ENCODE measurements around the gene OGN. TPM values are rescaled to one million over a fixed set of nuclear protein-coding genes. Genes with fewer than 3 reads are reported as not detected.
"Not testable (repeated sequence)": the region's sequence is repeated elsewhere in the genome, so short reads cannot be mapped to it uniquely, and the experiment has no call there.

The OGN gene
- total RNA-seq, 1 experiment from 2014 or later = not detected

- Histone ChIP-seq H3K36me3 (replicated peaks; ENCODE audit: control insufficient read depth, insufficient read depth, low read length) (no peaks in the 10 kb centered on the region), H3K27me3 (ENCODE audit: control insufficient read depth, insufficient read depth, low read length) (no peaks in the 10 kb centered on the region), H3K4me3 (ENCODE audit: insufficient read depth, low read depth, low read length) (no peak overlapping the region)
- no peak for DNase-seq
Observed at GRCh38 chr9:92422611-92423338, 18.4 kb upstream of the OGN start.

- Histone ChIP-seq H3K27me3 (ENCODE audit: control insufficient read depth, insufficient read depth, low read length) (no peaks in the 10 kb centered on the region), H3K4me3 (ENCODE audit: insufficient read depth, low read depth, low read length) (no peak overlapping the region), H3K36me3 (replicated peaks; ENCODE audit: control insufficient read depth, insufficient read depth, low read length) (no peaks in the 10 kb centered on the region)
- no peak for DNase-seq
Observed at GRCh38 chr9:92414566-92414965, 10.2 kb upstream of the OGN start.

- H3K27me3 ChIP-seq (ENCODE audit: control insufficient read depth, insufficient read depth, low read length); H3K4me3 ChIP-seq (ENCODE audit: insufficient read depth, low read depth, low read length); H3K36me3 ChIP-seq (replicated peaks; ENCODE audit: control insufficient read depth, insufficient read depth, low read length); DNase-seq: not testable (repeated sequence)
Observed at GRCh38 chr9:92411157-92411556, 6.8 kb upstream of the OGN start.

- DNase-seq = no peak
- Histone ChIP-seq H3K4me3 (ENCODE audit: insufficient read depth, low read depth, low read length) (no peak overlapping the region), H3K36me3 (replicated peaks; ENCODE audit: control insufficient read depth, insufficient read depth, low read length) (no peaks in the 10 kb centered on the region), H3K27me3 (ENCODE audit: control insufficient read depth, insufficient read depth, low read length) (no peaks in the 10 kb centered on the region)
Observed at GRCh38 chr9:92408747-92409478, 4.5 kb upstream of the OGN start.

GRCh38 chr9:92407818-92408217 is 3.4 kb upstream of the OGN start:
- H3K4me3 ChIP-seq (ENCODE audit: insufficient read depth, low read depth, low read length) = no peak overlapping the region
- H3K36me3 ChIP-seq (replicated peaks; ENCODE audit: control insufficient read depth, insufficient read depth, low read length) = no peaks in the 10 kb centered on the region
- no peak for DNase-seq
- no peaks in the 10 kb centered on the region for H3K27me3 ChIP-seq (ENCODE audit: control insufficient read depth, insufficient read depth, low read length)

GRCh38 chr9:92406477-92406876 is 2.1 kb upstream of the OGN start:
- H3K27me3 ChIP-seq (ENCODE audit: control insufficient read depth, insufficient read depth, low read length) = no peaks in the 10 kb centered on the region
- no peak overlapping the region for H3K4me3 ChIP-seq (ENCODE audit: insufficient read depth, low read depth, low read length)
- DNase-seq = no peak
- H3K36me3 ChIP-seq (replicated peaks; ENCODE audit: control insufficient read depth, insufficient read depth, low read length) = no peaks in the 10 kb centered on the region

- Histone ChIP-seq H3K4me3 (ENCODE audit: insufficient read depth, low read depth, low read length) (no peak overlapping the region), H3K36me3 (replicated peaks; ENCODE audit: control insufficient read depth, insufficient read depth, low read length) (no peaks in the 10 kb centered on the region), H3K27me3 (ENCODE audit: control insufficient read depth, insufficient read depth, low read length) (no peaks in the 10 kb centered on the region)
- no peak for DNase-seq
Observed at GRCh38 chr9:92405818-92406217, 1.4 kb upstream of the OGN start.

GRCh38 chr9:92402826-92403745 is 1.3 kb downstream of the OGN start:
- no peak for DNase-seq
- H3K27me3 ChIP-seq (ENCODE audit: control insufficient read depth, insufficient read depth, low read length) = no peaks in the 10 kb centered on the region
- H3K36me3 ChIP-seq (replicated peaks; ENCODE audit: control insufficient read depth, insufficient read depth, low read length) = no peaks in the 10 kb centered on the region
- H3K4me3 ChIP-seq (ENCODE audit: insufficient read depth, low read depth, low read length) = no peak overlapping the region

- DNase-seq = no peak
- Histone ChIP-seq H3K27me3 (ENCODE audit: control insufficient read depth, insufficient read depth, low read length) (no peaks in the 10 kb centered on the region), H3K4me3 (ENCODE audit: insufficient read depth, low read depth, low read length) (no peak overlapping the region), H3K36me3 (replicated peaks; ENCODE audit: control insufficient read depth, insufficient read depth, low read length) (no peaks in the 10 kb centered on the region)
Observed at GRCh38 chr9:92402360-92402759, 2.0 kb downstream of the OGN start.

- no peak for DNase-seq
- Histone ChIP-seq H3K4me3 (ENCODE audit: insufficient read depth, low read depth, low read length) (no peak overlapping the region), H3K27me3 (ENCODE audit: control insufficient read depth, insufficient read depth, low read length) (no peaks in the 10 kb centered on the region), H3K36me3 (replicated peaks; ENCODE audit: control insufficient read depth, insufficient read depth, low read length) (no peaks in the 10 kb centered on the region)
Observed at GRCh38 chr9:92397853-92398252, 6.5 kb downstream of the OGN start.

- H3K36me3 ChIP-seq (replicated peaks; ENCODE audit: control insufficient read depth, insufficient read depth, low read length) = no peaks in the 10 kb centered on the region
- DNase-seq = no peak
- H3K4me3 ChIP-seq (ENCODE audit: insufficient read depth, low read depth, low read length) = no peak overlapping the region
- H3K27me3 ChIP-seq (ENCODE audit: control insufficient read depth, insufficient read depth, low read length) = no peaks in the 10 kb centered on the region
Observed at GRCh38 chr9:92395617-92396016, 8.8 kb downstream of the OGN start.

- DNase-seq = no peak
- H3K4me3 ChIP-seq (ENCODE audit: insufficient read depth, low read depth, low read length) = no peak overlapping the region
- no peaks in the 10 kb centered on the region for H3K36me3 ChIP-seq (replicated peaks; ENCODE audit: control insufficient read depth, insufficient read depth, low read length)
- no peaks in the 10 kb centered on the region for H3K27me3 ChIP-seq (ENCODE audit: control insufficient read depth, insufficient read depth, low read length)
Observed at GRCh38 chr9:92393686-92394085, 10.7 kb downstream of the OGN start.

GRCh38 chr9:92392690-92393089 is 11.7 kb downstream of the OGN start:
- Histone ChIP-seq H3K36me3 (replicated peaks; ENCODE audit: control insufficient read depth, insufficient read depth, low read length) (no peaks in the 10 kb centered on the region), H3K4me3 (ENCODE audit: insufficient read depth, low read depth, low read length) (no peak overlapping the region), H3K27me3 (ENCODE audit: control insufficient read depth, insufficient read depth, low read length) (no peaks in the 10 kb centered on the region)
- no peak for DNase-seq

- DNase-seq = no peak
- Histone ChIP-seq H3K27me3 (ENCODE audit: control insufficient read depth, insufficient read depth, low read length) (no peaks in the 10 kb centered on the region), H3K36me3 (replicated peaks; ENCODE audit: control insufficient read depth, insufficient read depth, low read length) (no peaks in the 10 kb centered on the region), H3K4me3 (ENCODE audit: insufficient read depth, low read depth, low read length) (no peak overlapping the region)
Observed at GRCh38 chr9:92385953-92386352, 18.4 kb downstream of the OGN start.

All from H7 (cell line).